GM21447 (cell line): Measurements from ENCODE around the gene TGFBRAP1.
"Not testable (repeated sequence)": the region's sequence is repeated elsewhere in the genome, so short reads cannot be mapped to it uniquely, and the experiment has no call there.

Source experiments
- ATAC-seq: cut with Tn5 transposase; IDR thresholded peaks from one replicate; pipeline ENCODE4 v1.9.1; 2021; ENCODE audit not compliant: unreplicated experiment

Gene TGFBRAP1

GRCh38 chr2:105361102-105361889 is 31.8 kb upstream of the TGFBRAP1 start:
- no peak for ATAC-seq

GRCh38 chr2:105358593-105358992 is 29.1 kb upstream of the TGFBRAP1 start:
- no peak for ATAC-seq

DNA sequence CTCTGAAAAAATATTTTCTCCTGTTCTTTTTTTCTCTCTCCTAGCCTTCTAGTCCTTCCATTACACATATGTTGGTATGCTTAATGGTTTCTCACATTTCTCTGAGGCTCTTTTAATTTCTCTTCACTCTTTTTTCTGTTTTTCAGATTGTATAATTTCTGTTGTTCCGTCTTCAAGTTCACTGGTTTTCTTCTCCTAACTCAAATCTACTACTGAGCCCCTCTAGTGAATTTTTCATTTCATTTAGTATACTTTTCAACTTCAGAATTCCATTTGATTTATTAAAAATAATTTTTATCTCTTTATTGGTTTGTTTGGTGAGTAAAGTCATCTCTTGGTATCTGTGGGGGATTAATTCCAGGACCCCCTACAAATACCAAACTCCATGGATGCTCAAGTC is 27.6 kb upstream of the TGFBRAP1 start:
- ATAC-seq: no peak

GRCh38 chr2:105344704-105345345 is 15.3 kb upstream of the TGFBRAP1 start:
- no peak for ATAC-seq

DNA sequence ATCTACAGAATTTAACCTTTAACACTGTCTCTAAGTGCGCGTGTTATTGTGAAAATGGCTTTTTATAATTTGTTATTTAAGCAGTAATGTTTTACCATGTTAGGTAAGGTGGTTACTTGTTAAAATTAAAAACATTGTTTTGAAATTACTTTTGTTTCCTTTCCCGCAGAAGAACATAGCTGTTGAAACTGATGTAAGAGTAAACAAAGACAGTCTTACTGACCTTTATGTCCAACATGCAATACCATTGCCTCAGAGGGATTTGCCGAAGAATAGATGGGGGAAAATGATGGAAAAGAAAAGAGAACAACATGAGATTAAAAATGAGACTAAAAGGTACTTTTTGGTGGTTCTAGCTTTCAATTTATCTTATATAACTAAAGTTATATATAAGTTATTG is 9.9 kb upstream of the TGFBRAP1 start:
- no peak for ATAC-seq

DNA sequence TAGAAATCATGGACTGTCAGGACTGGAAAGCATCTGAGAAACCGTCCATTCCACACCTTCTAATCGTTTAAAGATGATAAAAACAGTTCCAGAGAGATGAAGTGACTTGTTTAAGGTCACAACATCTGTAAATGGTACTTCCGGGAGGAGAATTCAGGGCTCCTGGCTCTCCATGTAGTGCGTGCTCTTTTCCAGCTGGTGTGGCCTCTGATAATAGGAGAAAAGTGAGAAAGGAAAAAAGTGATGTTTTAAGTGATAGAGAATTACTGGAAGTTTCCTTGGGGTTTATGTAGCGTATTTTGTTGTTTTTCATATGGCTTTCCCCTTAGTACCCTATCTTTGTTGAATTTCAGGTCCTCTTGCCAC is 8.5 kb upstream of the TGFBRAP1 start:
- ATAC-seq: peak; percentile 15

- ATAC-seq: peak; percentile 90
Measured at GRCh38 chr2:105337122-105338019, 7.8 kb upstream of the TGFBRAP1 start, which contains the start of gene C2orf49. TSS of gene C2orf49 (plus strand) at chr2:105337540. CDS start at chr2:105337588, 48 bp downstream.

DNA sequence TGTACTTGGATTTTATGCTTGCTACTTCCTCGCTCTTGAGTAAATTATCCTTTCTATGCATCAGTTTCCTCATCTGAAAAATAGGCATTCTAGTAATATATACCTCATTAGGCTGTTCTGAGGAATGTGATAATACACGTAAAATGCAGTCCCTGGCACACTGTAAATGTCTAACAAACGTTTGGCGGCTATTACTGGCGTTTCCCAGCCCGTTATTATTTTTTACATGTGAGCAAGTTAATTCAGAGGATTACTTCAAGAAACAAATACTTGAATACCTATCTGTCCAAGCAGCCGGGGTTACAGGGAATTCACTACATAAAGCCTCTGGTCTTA is 7.2 kb upstream of the TGFBRAP1 start:
- no peak for ATAC-seq

DNA sequence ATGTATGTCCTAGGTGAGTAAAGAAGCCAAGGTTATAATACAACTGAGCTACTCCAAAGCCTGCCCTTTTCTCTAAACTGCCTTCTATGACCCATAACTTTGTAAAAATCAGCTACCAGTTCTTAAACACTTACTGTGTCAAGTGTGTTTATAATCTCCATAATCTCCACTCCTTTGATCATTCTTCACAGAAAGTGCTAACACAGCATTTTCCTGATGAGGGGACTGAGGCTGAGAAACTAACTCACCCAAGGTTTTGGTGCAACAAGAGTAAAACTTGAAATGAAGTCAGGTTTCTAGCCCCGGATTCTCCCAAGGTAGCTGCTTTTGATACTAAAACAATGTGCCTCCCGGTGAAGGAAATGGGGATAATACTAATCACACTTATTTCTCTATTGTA is 5.9 kb upstream of the TGFBRAP1 start:
- ATAC-seq: no peak

DNA sequence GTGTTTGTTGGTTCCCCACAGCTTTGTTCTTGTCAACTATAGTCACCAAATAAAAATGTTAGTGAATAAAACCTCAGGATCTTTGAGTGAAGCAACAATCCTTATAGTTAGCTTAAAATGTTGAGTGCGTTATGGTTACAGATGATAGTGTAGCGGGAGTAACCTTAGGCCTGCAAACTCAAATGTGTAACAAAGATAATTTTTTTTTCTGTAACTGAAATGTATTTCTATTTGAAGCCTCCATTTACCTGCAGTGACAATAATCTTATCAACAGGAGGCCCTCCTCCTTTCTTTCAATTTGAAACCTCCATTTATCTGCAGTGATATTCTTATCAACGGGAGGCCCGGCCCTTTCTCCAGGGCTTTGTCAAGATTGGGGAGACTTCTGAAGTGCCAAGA is 4.7 kb upstream of the TGFBRAP1 start:
- no peak for ATAC-seq

DNA sequence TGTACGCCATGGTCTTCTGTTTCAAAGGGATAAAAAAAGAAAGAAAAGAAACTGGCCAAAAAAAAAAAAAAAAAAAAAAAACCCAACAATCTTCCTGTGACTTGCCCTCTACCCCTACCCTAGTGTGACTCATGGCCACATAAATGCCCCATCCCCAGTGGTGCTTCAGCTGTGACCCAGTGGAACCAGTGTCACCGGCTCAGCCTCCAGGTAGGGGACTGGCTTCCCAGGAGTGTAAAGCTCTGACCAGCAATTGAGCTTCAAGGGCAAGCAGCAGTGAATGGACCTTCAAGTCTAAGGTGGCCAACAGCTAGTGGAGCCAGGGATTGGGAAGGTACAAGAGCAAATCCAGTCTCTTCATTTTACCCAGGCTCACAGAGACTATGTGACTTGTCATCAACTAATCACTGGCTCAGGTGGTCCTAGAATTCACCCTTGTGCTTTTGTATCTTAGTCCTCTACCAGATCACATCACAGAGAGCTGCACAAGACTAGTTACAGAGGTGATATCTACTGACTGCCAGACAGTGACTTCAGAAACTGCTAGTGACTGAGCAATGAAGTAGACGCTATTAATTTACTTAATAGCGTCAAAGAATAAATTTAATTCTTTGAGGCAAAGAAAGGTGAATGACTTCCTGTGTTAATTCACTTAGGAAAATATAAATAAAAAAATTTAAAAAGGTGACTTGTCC is 1.3 kb upstream of the TGFBRAP1 start:
- ATAC-seq: no peak

- ATAC-seq: no peak
Measured at GRCh38 chr2:105329197-105329554, 359 bp downstream of the TGFBRAP1 start.

GRCh38 chr2:105328281-105329196 is 996 bp downstream of the TGFBRAP1 start:
- peak; percentile 29 for ATAC-seq

- no peak for ATAC-seq
Measured at GRCh38 chr2:105327690-105328089, 1.8 kb downstream of the TGFBRAP1 start.

- ATAC-seq: not testable (repeated sequence)
Measured at GRCh38 chr2:105327271-105327670, 2.3 kb downstream of the TGFBRAP1 start.

- no peak for ATAC-seq
Measured at GRCh38 chr2:105325389-105325963, 4.1 kb downstream of the TGFBRAP1 start.

GRCh38 chr2:105324732-105325131 is 4.8 kb downstream of the TGFBRAP1 start:
- no peak for ATAC-seq

DNA sequence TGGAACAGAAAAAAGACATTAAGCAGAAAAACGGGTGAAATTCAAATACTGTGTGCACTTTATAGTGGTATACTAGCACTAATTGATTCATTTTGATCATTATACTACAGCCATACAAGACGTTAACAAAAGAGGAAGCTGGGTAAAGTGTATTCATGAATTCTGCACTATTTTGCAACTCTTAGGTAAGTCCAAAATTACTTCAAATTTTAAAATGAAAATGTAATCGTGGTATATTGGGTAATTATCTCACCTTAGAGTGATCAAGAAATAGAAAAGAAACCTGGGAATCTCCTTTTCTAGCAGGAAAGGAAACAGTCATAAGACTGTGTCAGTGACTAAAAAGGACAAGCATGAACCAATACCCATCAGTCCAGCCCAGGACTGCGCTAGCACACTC is 5.4 kb downstream of the TGFBRAP1 start:
- ATAC-seq: no peak

DNA sequence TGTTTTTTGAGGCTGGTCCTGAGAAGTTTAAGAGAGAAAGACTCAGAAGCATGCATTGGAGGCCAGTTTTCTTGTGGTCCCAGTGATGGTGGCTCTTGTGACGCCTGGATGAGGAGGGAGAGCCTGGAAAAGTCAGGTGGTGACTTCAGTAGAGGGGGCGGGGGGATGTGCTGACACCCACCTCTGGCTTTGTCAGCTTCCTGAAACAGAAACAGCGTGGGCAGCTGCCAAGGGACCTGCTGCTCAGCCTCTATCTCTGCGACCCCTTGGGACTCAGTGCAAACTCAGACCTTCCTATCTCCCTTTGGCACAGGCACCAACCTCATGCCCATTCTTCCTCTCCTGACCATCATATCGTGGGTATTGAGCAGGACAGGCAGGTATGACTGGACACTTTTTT is 6.4 kb downstream of the TGFBRAP1 start:
- no peak for ATAC-seq
